ENCODE data around the gene BCL11A.

BCL11A gene

GRCh38 chr2:60525899-60526298, 27.6 kb downstream of the BCL11A start:
- no peak for DNase-seq (ENCODE audit: low read depth)

DNA sequence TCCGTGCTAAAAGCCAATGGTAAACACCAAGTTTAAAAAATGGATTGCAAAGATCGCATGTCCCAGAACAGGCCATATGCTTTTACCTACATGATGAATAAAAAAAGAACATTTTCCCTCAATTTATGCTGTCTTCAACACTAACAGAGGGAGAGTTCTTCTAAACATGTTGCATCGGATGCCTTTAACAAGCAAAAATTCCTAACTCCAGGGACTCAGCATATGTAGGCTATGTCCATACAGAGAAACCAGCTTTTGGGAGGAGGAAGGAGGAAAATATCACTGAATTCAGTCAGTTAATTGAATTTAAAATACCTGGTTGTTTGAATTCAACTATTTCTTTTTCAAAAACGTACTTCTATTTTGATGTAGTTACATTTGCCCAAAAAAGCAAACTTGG, 28.6 kb downstream of the BCL11A start:
- no peak for DNase-seq (ENCODE audit: low read depth)

DNA sequence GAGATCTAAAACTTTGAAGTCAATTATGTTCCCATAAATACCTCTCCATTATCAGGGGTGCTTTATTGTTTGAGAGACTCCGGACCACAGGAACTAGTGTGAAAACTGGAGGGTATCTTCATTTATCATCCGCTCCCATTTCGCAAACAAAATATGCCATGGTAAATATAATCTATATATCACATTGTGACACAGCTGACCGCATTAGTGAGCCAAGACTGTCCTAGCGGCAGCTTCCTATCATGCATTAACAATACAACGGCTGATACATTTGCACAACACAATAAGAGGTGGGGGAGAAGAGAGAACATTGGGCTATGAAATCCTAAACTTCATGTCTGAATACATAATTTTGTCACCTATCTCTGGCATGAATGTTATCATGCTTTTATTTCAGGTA, 29.5 kb downstream of the BCL11A start:
- no peak for DNase-seq (ENCODE audit: low read depth)

DNA sequence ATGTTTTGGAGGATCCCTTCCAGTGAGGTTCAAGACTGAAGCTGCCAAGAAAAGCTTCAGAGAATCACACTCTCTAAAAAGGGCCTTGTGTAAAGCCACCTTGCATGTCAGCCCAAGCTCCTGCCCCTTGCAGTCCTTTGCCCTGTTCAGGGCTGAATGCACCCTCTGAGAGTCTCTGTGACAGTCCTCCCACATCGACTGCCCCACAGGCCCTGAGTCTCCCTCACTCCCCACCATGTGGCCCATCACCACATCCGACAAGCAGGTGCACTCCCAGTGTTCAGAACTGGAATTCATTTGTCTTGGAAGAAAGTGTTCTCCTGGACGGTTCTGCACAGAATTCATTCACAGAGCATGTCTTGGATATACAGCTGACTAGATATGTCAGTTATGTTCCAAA, 31.0 kb downstream of the BCL11A start:
- DNase-seq (ENCODE audit: low read depth): no peak

DNA sequence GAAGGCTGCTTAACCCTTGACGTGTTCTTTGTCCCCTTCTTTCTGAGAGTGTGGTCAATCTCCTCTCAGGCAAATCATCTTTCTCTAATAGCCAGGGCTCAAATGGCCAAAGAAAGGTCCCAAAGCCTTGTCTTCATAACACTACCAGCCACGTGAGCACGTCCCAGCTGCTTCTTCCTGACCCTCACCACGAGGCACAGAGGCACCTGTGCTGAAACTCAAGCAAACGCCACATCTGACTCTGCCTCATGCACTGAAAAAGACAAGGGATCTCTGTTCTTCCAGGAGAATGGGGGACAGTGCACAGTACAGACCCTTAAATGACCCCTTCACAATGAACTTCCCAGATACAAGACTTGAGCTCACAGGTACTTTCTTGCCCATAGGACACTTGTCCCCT, 31.8 kb downstream of the BCL11A start:
- no peak for DNase-seq (ENCODE audit: low read depth)

DNA sequence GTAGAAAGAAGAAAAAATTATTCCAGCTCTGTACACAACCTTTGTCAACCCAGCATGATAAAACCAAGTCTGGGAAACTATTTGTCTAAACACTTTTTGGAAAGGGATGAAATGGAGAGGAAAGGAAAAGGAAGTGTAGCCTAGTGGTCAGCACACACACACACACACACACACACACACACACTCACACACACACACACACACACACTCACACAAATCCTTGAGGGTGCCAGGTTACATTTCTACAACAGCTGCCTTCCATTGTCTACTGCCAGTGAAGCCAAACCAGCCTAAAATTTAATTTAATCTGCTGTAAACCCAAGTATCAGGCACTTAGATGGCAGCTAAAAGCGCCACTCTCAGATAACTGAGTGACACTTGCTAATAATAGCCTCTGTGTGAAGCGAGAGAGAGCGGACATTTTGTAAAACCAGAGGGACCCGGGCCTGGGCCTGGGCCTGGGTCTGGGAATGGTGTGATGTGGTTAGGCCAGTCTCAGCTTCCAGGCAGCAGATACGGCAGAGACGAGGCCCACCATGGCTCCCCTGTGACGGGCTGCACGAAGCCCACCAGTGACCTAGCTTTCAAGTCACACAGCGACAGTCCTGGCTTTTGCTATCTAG, 32.4 kb downstream of the BCL11A start:
- no peak for DNase-seq (ENCODE audit: low read depth)

DNA sequence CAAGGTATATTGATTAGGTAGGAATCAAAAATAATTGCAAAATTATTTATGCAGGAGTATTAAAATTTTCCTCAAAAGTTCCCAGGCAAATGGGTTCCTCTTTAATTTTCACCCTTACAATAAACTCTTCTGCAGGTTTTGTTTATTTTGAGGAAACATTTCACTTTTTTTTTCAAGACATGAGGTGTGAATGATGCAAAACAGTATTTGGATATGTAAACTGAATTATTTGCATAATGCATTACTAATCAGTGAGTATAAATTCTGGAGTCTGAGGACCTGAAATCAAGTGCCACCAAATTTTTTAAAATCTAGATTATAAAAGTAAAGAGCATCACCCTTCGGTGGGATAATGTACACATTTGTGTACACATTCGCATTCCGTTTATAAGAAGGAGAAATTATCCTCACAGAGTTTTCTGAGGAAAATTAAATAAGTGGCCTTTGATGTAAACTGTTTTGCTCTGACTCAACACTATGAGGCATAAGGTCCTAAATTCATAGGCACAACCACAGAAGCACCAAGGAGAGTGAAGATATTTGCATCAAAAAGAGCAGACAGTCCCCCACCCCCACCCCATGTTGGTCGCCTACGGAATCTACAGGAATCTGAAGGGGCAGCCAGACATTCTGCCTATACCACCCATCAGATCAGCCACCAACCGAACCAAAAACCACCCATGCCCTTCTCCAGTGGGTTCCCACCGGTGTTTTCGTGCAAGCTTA, 33.1 kb downstream of the BCL11A start:
- no peak for DNase-seq (ENCODE audit: low read depth)

GRCh38 chr2:60519231-60519863, 34.1 kb downstream of the BCL11A start:
- no peak for DNase-seq (ENCODE audit: low read depth)

DNA sequence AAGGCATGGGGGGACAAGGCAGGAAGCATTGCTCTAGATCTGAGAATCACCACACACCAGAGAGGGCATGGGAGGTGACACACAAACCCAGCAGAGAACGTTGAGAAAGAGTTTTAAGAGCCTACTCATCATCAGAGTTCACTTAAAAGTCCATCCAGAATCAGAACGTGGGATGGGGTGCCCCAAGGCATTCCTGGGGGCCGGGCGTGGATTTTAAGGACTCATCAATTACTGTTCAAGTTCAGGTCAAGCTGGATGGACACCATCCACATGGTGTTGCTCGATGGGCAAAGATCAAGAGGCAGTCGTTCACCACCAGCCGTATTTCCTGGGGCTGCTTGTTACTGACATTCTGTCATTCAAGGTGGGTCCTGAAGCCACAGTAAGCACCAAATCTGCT, 34.9 kb downstream of the BCL11A start:
- no peak for DNase-seq (ENCODE audit: low read depth)

DNA sequence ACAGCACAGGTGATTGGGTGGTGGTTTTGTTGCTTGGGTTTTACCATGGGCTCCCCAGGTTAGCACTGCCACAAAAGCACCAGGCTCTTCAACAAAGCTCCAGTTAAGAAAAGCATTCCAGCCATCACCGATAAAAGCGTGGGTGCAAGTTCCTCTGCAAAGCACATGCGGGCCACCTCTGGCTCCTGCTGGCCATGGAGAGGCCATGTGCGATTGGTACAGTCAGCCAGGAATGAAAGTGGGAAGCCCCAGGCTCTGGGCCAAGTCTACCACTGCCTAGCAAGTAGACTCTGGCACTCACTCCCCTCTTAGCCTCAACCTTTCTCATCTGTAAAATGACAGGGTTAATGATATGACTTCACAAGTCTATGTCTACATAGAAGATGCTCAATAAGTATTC, 36.0 kb downstream of the BCL11A start:
- no peak for DNase-seq (ENCODE audit: low read depth)

GRCh38 chr2:60516826-60517225, 36.6 kb downstream of the BCL11A start:
- no peak for DNase-seq (ENCODE audit: low read depth)

DNA sequence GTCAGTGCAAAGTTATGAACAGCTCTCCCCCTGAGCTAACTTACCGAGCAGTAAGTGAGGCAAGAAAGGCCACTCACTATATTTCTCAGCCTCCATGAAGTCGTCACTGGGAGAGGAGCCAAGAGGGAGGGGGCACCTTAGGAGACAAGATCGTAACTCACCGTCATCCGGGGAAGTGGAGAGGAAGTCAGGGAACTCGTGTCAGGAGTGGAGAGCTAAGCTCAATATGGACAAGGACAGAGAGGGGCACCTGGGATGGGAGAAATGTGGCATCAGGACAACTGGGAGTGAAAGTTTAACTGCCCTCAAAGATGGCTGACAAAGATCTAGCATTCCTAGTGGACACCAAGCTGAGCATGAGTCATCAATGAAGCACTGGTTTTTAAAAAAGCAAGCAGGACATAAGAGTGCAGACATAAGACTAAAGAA, 37.1 kb downstream of the BCL11A start:
- no peak for DNase-seq (ENCODE audit: low read depth)

DNA sequence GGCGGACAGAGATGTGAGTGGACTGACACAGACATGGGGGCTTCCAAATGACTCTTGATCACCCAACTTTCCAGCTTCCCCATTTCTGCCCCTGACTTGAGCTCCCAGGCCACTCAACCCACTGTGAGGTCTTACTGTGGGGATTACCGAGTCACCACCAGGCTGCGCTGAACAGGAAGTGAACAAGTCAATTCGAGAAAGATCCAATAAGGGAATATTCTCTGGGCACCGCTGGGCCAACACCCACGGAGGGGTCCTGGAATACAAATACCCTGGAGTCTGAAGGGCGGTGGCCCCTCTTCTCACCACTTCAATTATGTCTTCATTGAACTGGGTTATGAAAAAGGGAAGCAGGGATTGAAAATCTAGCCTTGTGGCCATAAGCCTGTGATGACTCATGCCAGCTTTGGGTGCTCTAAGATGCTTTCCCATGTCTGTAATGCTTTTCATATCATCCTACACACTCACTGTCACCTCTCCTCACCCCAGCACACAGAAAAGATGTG, 37.7 kb downstream of the BCL11A start:
- DNase-seq (ENCODE audit: low read depth): no peak

DNA sequence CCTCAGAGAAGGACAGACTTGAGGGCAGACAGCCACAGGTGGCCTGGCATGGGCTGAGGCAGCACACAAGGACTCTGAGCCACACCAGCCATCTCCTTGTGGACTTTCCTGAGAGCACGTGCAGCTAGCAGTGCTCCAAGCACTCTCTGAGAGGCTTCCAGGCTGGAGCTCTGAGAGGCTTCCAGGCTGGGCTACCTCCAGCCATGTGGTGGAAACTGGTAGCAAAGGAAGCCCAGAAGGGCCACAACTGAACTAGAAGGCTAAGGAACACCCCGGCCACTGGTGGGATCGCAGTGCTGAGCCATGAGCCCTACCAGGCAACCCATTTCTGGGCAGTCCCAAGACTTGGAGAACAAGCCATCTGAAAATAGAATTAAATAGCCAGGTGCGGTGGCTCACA, 39.5 kb downstream of the BCL11A start:
- DNase-seq (ENCODE audit: low read depth): no peak

GRCh38 chr2:60513191-60513590, 40.3 kb downstream of the BCL11A start:
- no peak for DNase-seq (ENCODE audit: low read depth)

DNA sequence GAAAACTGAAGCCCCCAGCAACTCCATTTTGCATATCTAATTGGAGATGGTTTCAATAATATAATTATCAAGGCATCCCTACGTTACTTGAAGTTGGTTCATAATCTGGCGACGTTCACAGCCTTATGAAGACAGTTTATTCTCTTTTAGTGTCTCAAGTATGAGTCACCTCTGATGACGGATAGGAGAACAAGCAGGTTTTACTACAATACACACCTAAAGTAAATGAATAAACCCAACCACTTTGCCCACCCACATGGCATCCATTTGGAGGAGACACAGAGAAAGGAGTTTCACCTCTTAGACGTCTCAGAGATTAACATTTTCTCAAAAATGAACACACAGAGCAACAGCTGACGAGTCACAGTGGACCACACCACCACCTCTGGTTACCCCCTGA, 40.8 kb downstream of the BCL11A start:
- DNase-seq (ENCODE audit: low read depth): no peak

DNA sequence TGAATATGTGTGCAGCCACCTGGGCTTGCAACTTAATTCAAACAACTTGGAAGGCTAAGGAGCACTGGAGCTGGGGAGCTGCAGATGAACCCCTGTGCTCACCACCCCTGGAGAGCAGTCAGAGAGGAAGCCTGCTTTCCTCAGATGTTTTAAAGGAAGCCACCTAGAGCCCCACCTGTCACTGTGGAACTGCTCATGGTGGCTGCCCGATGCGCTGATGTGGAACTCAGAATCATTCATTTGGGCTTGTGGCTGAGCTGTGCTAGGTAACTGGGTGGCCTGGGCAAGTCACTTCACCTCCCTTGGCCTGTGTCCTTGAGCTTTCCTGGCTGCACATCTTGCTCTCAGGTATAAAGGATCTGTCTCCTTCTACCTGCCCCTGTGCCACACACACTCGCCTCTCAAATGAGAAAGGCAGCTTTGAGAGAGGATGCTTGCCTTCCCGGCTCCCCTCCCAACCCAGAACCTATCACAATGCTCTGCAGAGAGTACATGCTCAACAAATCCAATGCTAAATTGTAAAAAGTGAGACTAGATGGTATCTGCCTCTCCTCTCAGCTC, 41.3 kb downstream of the BCL11A start:
- no peak for DNase-seq (ENCODE audit: low read depth)

DNA sequence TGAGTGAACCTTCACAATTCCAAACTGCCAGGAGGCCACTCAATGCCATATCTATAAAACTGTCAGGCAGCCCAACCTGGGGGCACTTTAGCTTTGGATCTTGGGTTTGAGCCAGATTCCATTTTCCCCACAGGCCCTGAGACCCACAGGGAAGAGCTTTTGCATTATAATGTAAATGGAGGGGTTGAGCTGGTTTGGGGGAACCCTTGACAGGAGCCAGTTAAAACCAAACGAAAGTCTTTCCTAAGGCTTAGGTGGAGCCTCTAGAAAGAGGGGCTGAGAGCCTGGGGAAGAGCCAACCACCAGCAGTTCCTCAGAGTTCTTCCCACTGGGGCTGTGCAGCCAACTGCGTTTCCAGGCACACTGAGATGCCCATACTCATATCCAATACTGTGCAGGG, 42.7 kb downstream of the BCL11A start:
- DNase-seq (ENCODE audit: low read depth): no peak

DNA sequence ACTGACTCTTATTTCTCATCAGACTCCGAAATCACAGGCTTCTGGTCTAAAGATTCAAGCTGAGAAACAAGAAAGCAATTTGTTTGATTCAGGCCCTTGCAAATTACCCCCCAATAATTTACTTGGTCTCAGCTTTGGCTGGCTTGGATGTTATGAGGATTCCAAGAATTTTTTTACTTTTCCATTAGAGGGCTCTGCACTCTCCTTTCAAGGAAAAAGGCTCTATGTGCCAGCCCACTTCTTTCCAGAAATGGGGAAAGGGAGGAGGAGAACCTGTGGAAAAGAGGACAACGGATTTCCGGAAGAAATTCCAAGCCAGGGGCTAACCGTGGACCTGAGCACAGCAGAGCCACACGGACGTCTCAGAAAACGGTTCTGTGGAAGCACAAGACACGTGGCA, 44.4 kb downstream of the BCL11A start:
- no peak for DNase-seq (ENCODE audit: low read depth)

- DNase-seq (ENCODE audit: low read depth): no peak
Observed at GRCh38 chr2:60508339-60508917, 45.0 kb downstream of the BCL11A start.

GRCh38 chr2:60507211-60507965, 46.1 kb downstream of the BCL11A start:
- DNase-seq (ENCODE audit: low read depth): no peak

GRCh38 chr2:60505880-60506260, 47.6 kb downstream of the BCL11A start:
- no peak for DNase-seq (ENCODE audit: low read depth)
